ENCODE measurements around the gene TRAPPC6A. TPM values are rescaled to one million over a fixed set of nuclear protein-coding genes. Genes with fewer than 3 reads are reported as not detected.

Gene TRAPPC6A
- polyA plus RNA-seq, 2 donors: 25.9 to 26.4 TPM

GRCh38 chr19:45187421-45188100 is 9.5 kb upstream of the TRAPPC6A start:
- H3K4me1 ChIP-seq (ENCODE audit: control insufficient read depth in 2 of 2, insufficient read depth in 2 of 2, low read length in 1 of 2): no peaks in the 10 kb centered on the region
- no peaks in the 10 kb centered on the region for H3K9me3 ChIP-seq (ENCODE audit: control insufficient read depth in 2 of 2, insufficient read depth in 1 of 2, low read depth in 1 of 2, low read length in 1 of 2)
- H3K36me3 ChIP-seq (ENCODE audit: control insufficient read depth in 2 of 2, insufficient read depth in 2 of 2, low read length in 1 of 2): no peaks in the 10 kb centered on the region
- H3K27me3 ChIP-seq (ENCODE audit: control insufficient read depth in 1 of 2, insufficient read depth in 2 of 2, low read length in 2 of 2): no peaks in the 10 kb centered on the region
- H3K4me3 ChIP-seq (ENCODE audit: low read depth in 1 of 2, low read length in 2 of 2): no peak overlapping the region
- H3K27ac ChIP-seq (ENCODE audit: low read depth in 2 of 2, low read length in 1 of 2): no peak overlapping the region
- 45 to 48% methylated on average over 12 of the region's 12 CpGs for WGBS, 2 donors

- Histone ChIP-seq H3K27me3 (ENCODE audit: control insufficient read depth in 1 of 2, insufficient read depth in 2 of 2, low read length in 2 of 2) (no peaks in the 10 kb centered on the region), H3K36me3 (ENCODE audit: control insufficient read depth in 2 of 2, insufficient read depth in 2 of 2, low read length in 1 of 2) (no peaks in the 10 kb centered on the region), H3K4me1 (ENCODE audit: control insufficient read depth in 2 of 2, insufficient read depth in 2 of 2, low read length in 1 of 2) (no peaks in the 10 kb centered on the region), H3K27ac (ENCODE audit: low read depth in 2 of 2, low read length in 1 of 2) (no peak overlapping the region), H3K4me3 (ENCODE audit: low read depth in 1 of 2, low read length in 2 of 2) (no peak overlapping the region), H3K9me3 (ENCODE audit: control insufficient read depth in 2 of 2, insufficient read depth in 1 of 2, low read depth in 1 of 2, low read length in 1 of 2) (no peaks in the 10 kb centered on the region)
- 88 to 89% methylated on average over 12 of the region's 12 CpGs for WGBS, 2 donors
These were observed 8.7 kb upstream of the TRAPPC6A start for GRCh38 chr19:45186509-45187334.

- Histone ChIP-seq H3K27ac (ENCODE audit: low read depth in 2 of 2, low read length in 1 of 2) (no peak overlapping the region), H3K4me1 (ENCODE audit: control insufficient read depth in 2 of 2, insufficient read depth in 2 of 2, low read length in 1 of 2) (peaks cover 0 to 12% of the 10 kb centered on the region in 2 donors), H3K4me3 (ENCODE audit: low read depth in 1 of 2, low read length in 2 of 2) (no peak overlapping the region), H3K9me3 (ENCODE audit: control insufficient read depth in 2 of 2, insufficient read depth in 1 of 2, low read depth in 1 of 2, low read length in 1 of 2) (no peaks in the 10 kb centered on the region), H3K27me3 (ENCODE audit: control insufficient read depth in 1 of 2, insufficient read depth in 2 of 2, low read length in 2 of 2) (no peaks in the 10 kb centered on the region), H3K36me3 (ENCODE audit: control insufficient read depth in 2 of 2, insufficient read depth in 2 of 2, low read length in 1 of 2) (no peaks in the 10 kb centered on the region)
- 95 to 96% methylated on average over 5 of the region's 5 CpGs for WGBS, 2 donors
These were observed 6.1 kb upstream of the TRAPPC6A start for GRCh38 chr19:45184115-45184514.

DNA sequence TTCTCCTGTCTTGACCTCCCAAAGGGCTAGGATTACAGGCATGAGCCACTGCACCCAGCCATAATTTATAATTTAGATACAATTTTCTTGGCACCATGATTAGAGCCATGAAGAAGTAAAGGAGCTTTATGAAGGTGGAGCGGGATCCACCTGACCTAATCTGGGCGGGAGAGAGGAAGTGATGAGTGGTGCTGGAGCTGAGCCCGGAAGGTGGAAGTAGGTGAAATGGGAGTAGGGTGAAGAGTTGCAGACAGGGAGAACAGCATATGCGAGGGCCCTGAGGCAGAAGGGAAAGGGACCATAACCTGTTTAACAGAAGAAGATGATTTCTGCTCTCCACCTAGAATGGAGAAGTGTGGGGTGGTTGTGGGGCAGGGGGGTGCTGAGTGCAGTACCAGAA is 4.7 kb upstream of the TRAPPC6A start:
- WGBS, 2 donors: 64 to 73% methylated on average over 4 of the region's 4 CpGs
- no peak overlapping the region for H3K4me3 ChIP-seq (ENCODE audit: low read depth in 1 of 2, low read length in 2 of 2)
- no peaks in the 10 kb centered on the region for H3K36me3 ChIP-seq (ENCODE audit: control insufficient read depth in 2 of 2, insufficient read depth in 2 of 2, low read length in 1 of 2)

GRCh38 chr19:45180936-45181335 is 2.9 kb upstream of the TRAPPC6A start:
- no peak overlapping the region for H3K27ac ChIP-seq (ENCODE audit: low read depth in 2 of 2, low read length in 1 of 2)

More for the DNA sequence above, 4.7 kb upstream of the TRAPPC6A start:
- H3K9me3 ChIP-seq (ENCODE audit: control insufficient read depth in 2 of 2, insufficient read depth in 1 of 2, low read depth in 1 of 2, low read length in 1 of 2): no peaks in the 10 kb centered on the region
- peaks cover 0 to 12% of the 10 kb centered on the region in 2 donors for H3K4me1 ChIP-seq (ENCODE audit: control insufficient read depth in 2 of 2, insufficient read depth in 2 of 2, low read length in 1 of 2)
- H3K27me3 ChIP-seq (ENCODE audit: control insufficient read depth in 1 of 2, insufficient read depth in 2 of 2, low read length in 2 of 2): no peaks in the 10 kb centered on the region
- no peak overlapping the region for H3K27ac ChIP-seq (ENCODE audit: low read depth in 2 of 2, low read length in 1 of 2)

GRCh38 chr19:45179892-45180370 is 1.9 kb upstream of the TRAPPC6A start:
- H3K27ac ChIP-seq (ENCODE audit: low read depth in 2 of 2, low read length in 1 of 2): no peak overlapping the region
- H3K27me3 ChIP-seq (ENCODE audit: control insufficient read depth in 1 of 2, insufficient read depth in 2 of 2, low read length in 2 of 2): no peaks in the 10 kb centered on the region
- peak overlapping the region; percentile 77 to 78 for H3K4me3 ChIP-seq (ENCODE audit: low read depth in 1 of 2, low read length in 2 of 2)
- peaks cover 0 to 14% of the 10 kb centered on the region in 2 donors for H3K4me1 ChIP-seq (ENCODE audit: control insufficient read depth in 2 of 2, insufficient read depth in 2 of 2, low read length in 1 of 2)
- no peaks in the 10 kb centered on the region for H3K9me3 ChIP-seq (ENCODE audit: control insufficient read depth in 2 of 2, insufficient read depth in 1 of 2, low read depth in 1 of 2, low read length in 1 of 2)
- 42 to 43% methylated on average over 9 of the region's 9 CpGs for WGBS, 2 donors
- H3K36me3 ChIP-seq (ENCODE audit: control insufficient read depth in 2 of 2, insufficient read depth in 2 of 2, low read length in 1 of 2): no peaks in the 10 kb centered on the region

More at GRCh38 chr19:45180936-45181335, 2.9 kb upstream of the TRAPPC6A start:
- H3K4me1 ChIP-seq (ENCODE audit: control insufficient read depth in 2 of 2, insufficient read depth in 2 of 2, low read length in 1 of 2): peaks cover 0 to 14% of the 10 kb centered on the region in 2 donors
- no peaks in the 10 kb centered on the region for H3K27me3 ChIP-seq (ENCODE audit: control insufficient read depth in 1 of 2, insufficient read depth in 2 of 2, low read length in 2 of 2)
- H3K9me3 ChIP-seq (ENCODE audit: control insufficient read depth in 2 of 2, insufficient read depth in 1 of 2, low read depth in 1 of 2, low read length in 1 of 2): no peaks in the 10 kb centered on the region
- no peaks in the 10 kb centered on the region for H3K36me3 ChIP-seq (ENCODE audit: control insufficient read depth in 2 of 2, insufficient read depth in 2 of 2, low read length in 1 of 2)
- WGBS, 2 donors: 75 to 77% methylated on average over 7 of the region's 7 CpGs
- H3K4me3 ChIP-seq (ENCODE audit: low read depth in 1 of 2, low read length in 2 of 2): no peak overlapping the region

- Histone ChIP-seq H3K9me3 (ENCODE audit: control insufficient read depth in 2 of 2, insufficient read depth in 1 of 2, low read depth in 1 of 2, low read length in 1 of 2) (no peaks in the 10 kb centered on the region), H3K4me3 (ENCODE audit: low read depth in 1 of 2, low read length in 2 of 2) (peak overlapping the region; percentile 77 to 78), H3K4me1 (ENCODE audit: control insufficient read depth in 2 of 2, insufficient read depth in 2 of 2, low read length in 1 of 2) (peaks cover 0 to 14% of the 10 kb centered on the region in 2 donors), H3K36me3 (ENCODE audit: control insufficient read depth in 2 of 2, insufficient read depth in 2 of 2, low read length in 1 of 2) (no peaks in the 10 kb centered on the region), H3K27ac (ENCODE audit: low read depth in 2 of 2, low read length in 1 of 2) (peak overlapping the region; percentile 90 to 98), H3K27me3 (ENCODE audit: control insufficient read depth in 1 of 2, insufficient read depth in 2 of 2, low read length in 2 of 2) (no peaks in the 10 kb centered on the region)
- 1 to 2% methylated on average over 66 to 97 of the region's 97 CpGs for WGBS, 2 donors
These were observed 1.2 kb upstream of the TRAPPC6A start for GRCh38 chr19:45179072-45179891.

DNA sequence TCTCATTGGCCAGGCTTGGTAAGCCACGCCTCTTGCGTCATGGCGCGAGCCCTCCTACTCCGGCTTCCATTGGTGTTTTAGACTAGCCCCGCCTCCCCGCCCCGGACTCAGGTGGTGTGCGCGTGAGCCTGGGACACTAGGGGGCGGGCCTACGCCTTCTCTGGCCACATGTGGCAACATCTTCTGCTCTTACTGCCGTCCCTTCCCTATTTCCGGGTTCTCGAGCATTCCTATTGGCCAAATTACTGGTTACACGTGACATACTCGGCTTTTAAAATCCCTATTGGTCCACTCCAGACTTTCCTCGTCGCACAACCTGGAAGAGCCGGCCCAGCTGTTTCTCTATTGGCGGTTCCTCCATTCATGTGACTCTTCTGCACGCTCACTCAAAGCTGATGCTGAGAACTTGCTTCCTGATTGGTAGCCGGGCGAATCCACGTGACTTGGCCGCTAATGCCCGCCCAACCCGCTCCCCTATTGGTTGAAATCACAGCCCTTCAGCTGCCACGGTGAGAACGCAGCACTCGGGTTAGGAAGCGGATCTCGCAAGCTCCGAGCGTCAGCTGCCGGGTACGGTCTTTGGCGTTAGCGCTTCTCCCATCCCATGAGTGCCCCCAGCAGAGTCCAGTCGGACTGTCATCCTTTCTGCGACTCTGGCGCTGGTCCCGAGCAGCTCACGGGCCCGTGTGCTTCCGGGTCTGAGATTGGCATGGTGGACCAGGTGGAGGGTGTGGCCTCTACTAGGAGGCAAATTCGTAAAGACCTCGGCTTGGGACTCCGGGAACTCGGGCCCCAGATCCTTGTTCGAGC is 430 bp upstream of the TRAPPC6A start, which contains the start of gene BLOC1S3:
Gene BLOC1S3, plus strand, starts transcription at position 523 of the 810 bp plus-strand sequence. CDS start 513 bp downstream, outside the sequence.
- whole genome bisulfite sequencing, 2 donors: 0% methylated on average over 51 of the region's 51 CpGs
- Histone ChIP-seq H3K27me3 (ENCODE audit: control insufficient read depth in 1 of 2, insufficient read depth in 2 of 2, low read length in 2 of 2) (no peaks in the 10 kb centered on the region), H3K36me3 (ENCODE audit: control insufficient read depth in 2 of 2, insufficient read depth in 2 of 2, low read length in 1 of 2) (no peaks in the 10 kb centered on the region), H3K4me1 (ENCODE audit: control insufficient read depth in 2 of 2, insufficient read depth in 2 of 2, low read length in 1 of 2) (peaks cover 0 to 14% of the 10 kb centered on the region in 2 donors), H3K9me3 (ENCODE audit: control insufficient read depth in 2 of 2, insufficient read depth in 1 of 2, low read depth in 1 of 2, low read length in 1 of 2) (no peaks in the 10 kb centered on the region), H3K4me3 (ENCODE audit: low read depth in 1 of 2, low read length in 2 of 2) (peak within 1 kb of the TSS; percentile 77 to 79), H3K27ac (ENCODE audit: low read depth in 2 of 2, low read length in 1 of 2) (peak within 1 kb of the TSS; percentile 95 to 98)
